Ectodermal cell (in vitro differentiated cells): ENCODE measurements around the gene NUP42. TPM values are rescaled to one million over a fixed set of nuclear protein-coding genes. Genes with fewer than 3 reads are reported as not detected.

Experiments
- H3K27ac ChIP-seq: 2 replicates; pipeline ENCODE4 v1.7.0; 2013; ENCODE audit warnings: mild to moderate bottlenecking, low read depth, low read length; ENCODE audit not compliant: insufficient read depth, poor library complexity, severe bottlenecking
- H3K27me3 ChIP-seq: 2 replicates; pipeline ENCODE4 v1.7.0; 2013; ENCODE audit warnings: mild to moderate bottlenecking, low read length; ENCODE audit not compliant: insufficient read depth, control insufficient read depth, poor library complexity, severe bottlenecking
- H3K36me3 ChIP-seq: one replicate; pipeline ENCODE4 v1.7.0; 2013; ENCODE audit warnings: low read length; ENCODE audit not compliant: control insufficient read depth, insufficient read depth
- H3K4me1 ChIP-seq: one replicate; pipeline ENCODE4 v1.7.0; 2013; ENCODE audit warnings: low read length; ENCODE audit not compliant: control insufficient read depth, insufficient read depth
- H3K4me3 ChIP-seq: 2 replicates; pipeline ENCODE4 v1.7.0; 2013; ENCODE audit warnings: low read depth, low read length, control low read depth; ENCODE audit not compliant: insufficient read depth
- H3K9me3 ChIP-seq: 2 replicates; pipeline ENCODE4 v1.7.0; 2013; ENCODE audit warnings: mild to moderate bottlenecking, low read length, moderate library complexity; ENCODE audit not compliant: control insufficient read depth
- WGBS, 2 experiments: methylation state at CpG; one replicate each; pipeline ENCODE4 v1.1.7; 2013; ENCODE audit warnings: missing lambda C conversion rate in 2 of 2; 5-methylcytosine and 5-hydroxymethylcytosine counted together
- polyA plus RNA-seq, 4 experiments: library from polyadenylated mRNA; stranded (reverse); fragments of 50-300 nt; gene quantifications; one replicate each; pipeline ENCODE4 v1.2.3, GENCODE V29; 2013

Gene NUP42, protein sequence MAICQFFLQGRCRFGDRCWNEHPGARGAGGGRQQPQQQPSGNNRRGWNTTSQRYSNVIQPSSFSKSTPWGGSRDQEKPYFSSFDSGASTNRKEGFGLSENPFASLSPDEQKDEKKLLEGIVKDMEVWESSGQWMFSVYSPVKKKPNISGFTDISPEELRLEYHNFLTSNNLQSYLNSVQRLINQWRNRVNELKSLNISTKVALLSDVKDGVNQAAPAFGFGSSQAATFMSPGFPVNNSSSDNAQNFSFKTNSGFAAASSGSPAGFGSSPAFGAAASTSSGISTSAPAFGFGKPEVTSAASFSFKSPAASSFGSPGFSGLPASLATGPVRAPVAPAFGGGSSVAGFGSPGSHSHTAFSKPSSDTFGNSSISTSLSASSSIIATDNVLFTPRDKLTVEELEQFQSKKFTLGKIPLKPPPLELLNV
- 53.9 TPM for polyA plus RNA-seq (2013, experiment 1 of 4)
- polyA plus RNA-seq (2013, experiment 2 of 4), result 64.8 TPM
- 63.3 TPM for polyA plus RNA-seq (2013, experiment 3 of 4)
- polyA plus RNA-seq (2013, experiment 4 of 4), result 72.5 TPM

GRCh38 chr7:23181684-23182553 lies at the start of gene NUP42:
Gene NUP42, plus strand, starts transcription at chr7:23182048. Its CDS starts 38 bp downstream, at chr7:23182086.
- WGBS, 2 experiments, result 0% methylated on average over 63 of the region's 63 CpGs
- peaks cover 3% of the 10 kb centered on the region for H3K4me1 ChIP-seq
- peak within 1 kb of the TSS; percentile 96 for H3K27ac ChIP-seq
- H3K27me3 ChIP-seq, result no peaks in the 10 kb centered on the region
- H3K4me3 ChIP-seq, result peak within 1 kb of the TSS; percentile 95
- H3K36me3 ChIP-seq, result peaks cover 3% of the 10 kb centered on the region
- no peaks in the 10 kb centered on the region for H3K9me3 ChIP-seq

DNA sequence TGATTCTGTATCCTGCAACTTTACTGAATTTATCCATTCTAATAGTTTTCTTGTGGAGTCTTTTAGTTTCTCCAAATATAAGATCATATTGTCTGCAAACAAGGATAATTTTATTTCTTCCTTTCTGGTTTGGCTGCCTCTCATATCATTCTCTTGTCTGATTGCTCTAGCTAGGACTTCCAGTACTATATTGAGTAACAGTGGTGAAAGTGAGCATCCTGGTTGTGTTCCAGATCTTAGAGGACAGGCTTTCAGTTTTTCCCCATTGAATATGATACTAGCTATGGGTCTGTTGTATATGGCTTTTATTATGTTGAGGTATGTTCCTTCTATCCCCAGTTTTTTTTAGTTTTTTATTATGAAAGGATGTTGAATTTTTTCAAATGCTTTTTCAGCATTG lies 48.1 kb upstream of the NUP42 start:
- H3K4me1 ChIP-seq, result no peaks in the 10 kb centered on the region
- H3K36me3 ChIP-seq, result peaks cover 7% of the 10 kb centered on the region
- H3K4me3 ChIP-seq, result no peak overlapping the region
- no peaks in the 10 kb centered on the region for H3K9me3 ChIP-seq
- H3K27me3 ChIP-seq, result no peaks in the 10 kb centered on the region
- no peak overlapping the region for H3K27ac ChIP-seq

GRCh38 chr7:23135755-23136154 lies 46.1 kb upstream of the NUP42 start:
- H3K27me3 ChIP-seq, result no peaks in the 10 kb centered on the region
- no peaks in the 10 kb centered on the region for H3K9me3 ChIP-seq
- no peak overlapping the region for H3K27ac ChIP-seq
- no peaks in the 10 kb centered on the region for H3K4me1 ChIP-seq
- 67 to 85% methylated on average over 1 of the region's 1 CpG for WGBS, 2 experiments
- peaks cover 4% of the 10 kb centered on the region for H3K36me3 ChIP-seq
- H3K4me3 ChIP-seq, result no peak overlapping the region

DNA sequence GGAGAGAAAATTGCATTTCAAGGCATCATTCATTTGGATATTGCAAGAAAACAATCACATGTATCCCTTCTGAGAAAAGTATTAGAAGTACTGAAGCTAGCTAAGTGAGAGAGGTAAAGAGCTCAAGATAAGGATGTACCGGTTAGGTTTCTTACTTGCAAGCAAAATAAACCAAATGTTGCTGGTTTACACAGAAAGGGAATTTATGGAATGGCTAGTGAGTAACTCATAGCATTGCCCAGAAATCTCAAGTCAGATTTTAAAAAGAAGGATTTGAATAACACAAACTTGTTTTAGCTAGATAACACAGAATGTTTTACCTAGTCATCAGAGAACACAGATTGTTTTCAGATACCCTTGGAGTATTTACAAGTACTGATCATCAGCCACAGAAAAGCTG lies 45.6 kb upstream of the NUP42 start:
- 90 to 100% methylated on average over 1 of the region's 1 CpG for WGBS, 2 experiments
- no peaks in the 10 kb centered on the region for H3K4me1 ChIP-seq

DNA sequence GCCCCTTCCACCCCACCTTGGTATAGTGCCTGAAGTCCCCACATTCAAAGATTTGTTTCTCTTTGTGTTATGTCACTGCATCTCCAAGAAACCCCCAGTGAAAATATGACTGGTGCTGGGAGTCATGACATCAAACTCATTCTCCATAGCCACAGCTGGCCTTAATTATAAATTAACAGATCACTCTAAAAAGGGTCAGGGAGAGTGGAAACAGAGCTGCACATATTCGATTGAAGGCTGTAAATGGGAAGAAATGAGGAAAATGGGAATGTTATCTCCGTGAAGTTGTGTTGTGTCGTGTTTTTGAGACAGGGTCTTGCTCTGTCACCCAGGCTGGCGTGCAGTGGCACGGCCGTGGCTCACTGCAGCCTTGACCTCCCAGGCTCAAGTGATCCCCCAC lies 24.2 kb upstream of the NUP42 start:
- Histone ChIP-seq H3K36me3 (peaks cover 7% of the 10 kb centered on the region), H3K27ac (no peak overlapping the region)
- 81 to 82% methylated on average over 6 of the region's 6 CpGs for WGBS, 2 experiments

More for the DNA sequence above, 45.6 kb upstream of the NUP42 start:
- H3K36me3 ChIP-seq, result peaks cover 9% of the 10 kb centered on the region
- H3K27me3 ChIP-seq, result no peaks in the 10 kb centered on the region
- no peak overlapping the region for H3K27ac ChIP-seq
- no peaks in the 10 kb centered on the region for H3K9me3 ChIP-seq
- no peak overlapping the region for H3K4me3 ChIP-seq

DNA sequence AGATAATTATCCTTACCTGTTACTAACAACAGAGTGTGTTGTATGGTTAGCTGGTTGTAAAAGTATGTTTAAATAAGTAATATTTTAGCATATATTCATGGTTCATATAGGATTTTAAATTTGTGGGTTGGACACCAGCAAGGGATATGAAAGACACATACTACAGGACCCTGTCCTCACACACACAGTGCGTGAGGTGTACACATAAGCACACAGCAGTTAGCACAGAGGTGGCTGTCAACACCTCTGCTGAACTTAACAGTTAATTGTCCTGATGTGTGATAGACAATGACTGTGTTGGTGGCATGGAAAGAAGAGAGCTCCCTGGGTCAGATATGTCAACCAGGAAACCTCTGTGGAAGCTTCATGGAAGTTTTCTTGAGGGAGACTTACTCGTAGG lies 23.3 kb upstream of the NUP42 start:
- WGBS, 2 experiments, result 91 to 95% methylated on average over 2 of the region's 2 CpGs
- Histone ChIP-seq H3K27me3 (no peaks in the 10 kb centered on the region), H3K9me3 (no peaks in the 10 kb centered on the region), H3K4me1 (no peaks in the 10 kb centered on the region), H3K27ac (no peak overlapping the region), H3K4me3 (no peak overlapping the region), H3K36me3 (peaks cover 4% of the 10 kb centered on the region)

More for the DNA sequence above, 24.2 kb upstream of the NUP42 start:
- H3K9me3 ChIP-seq, result no peaks in the 10 kb centered on the region
- H3K4me3 ChIP-seq, result no peak overlapping the region
- no peaks in the 10 kb centered on the region for H3K4me1 ChIP-seq
- no peaks in the 10 kb centered on the region for H3K27me3 ChIP-seq

- Histone ChIP-seq H3K4me1 (no peaks in the 10 kb centered on the region), H3K27ac (no peak overlapping the region), H3K36me3 (no peaks in the 10 kb centered on the region), H3K9me3 (no peaks in the 10 kb centered on the region), H3K4me3 (no peak overlapping the region), H3K27me3 (no peaks in the 10 kb centered on the region)
- 97% methylated on average over 1 of the region's 1 CpG for WGBS, 2 experiments
Measured at GRCh38 chr7:23161482-23161881, 20.4 kb upstream of the NUP42 start.

GRCh38 chr7:23164846-23165245 lies 17.0 kb upstream of the NUP42 start:
- H3K27ac ChIP-seq, result no peak overlapping the region
- H3K9me3 ChIP-seq, result no peaks in the 10 kb centered on the region
- no peaks in the 10 kb centered on the region for H3K27me3 ChIP-seq
- H3K36me3 ChIP-seq, result no peaks in the 10 kb centered on the region
- 95 to 100% methylated on average over 3 of the region's 3 CpGs for WGBS, 2 experiments
- H3K4me3 ChIP-seq, result no peak overlapping the region
- H3K4me1 ChIP-seq, result no peaks in the 10 kb centered on the region

DNA sequence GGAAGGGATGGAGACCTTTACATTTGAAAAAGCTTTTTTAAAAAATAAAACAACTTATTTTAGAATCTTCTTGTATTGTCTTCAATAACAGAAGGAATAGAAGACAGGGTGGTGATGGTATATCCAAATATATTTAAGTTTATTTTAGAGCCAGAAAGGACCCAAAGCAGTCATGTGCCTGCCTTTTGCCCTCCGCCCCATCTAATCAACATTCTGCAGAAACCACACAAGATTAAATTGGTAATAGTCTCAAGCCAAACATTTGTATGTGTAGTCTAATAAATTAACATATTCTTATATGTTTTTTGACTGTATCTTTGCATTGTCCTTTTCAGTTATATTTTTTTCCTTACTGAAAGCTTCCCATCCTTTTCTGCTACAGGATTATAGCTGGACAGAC lies 16.5 kb upstream of the NUP42 start:
- H3K36me3 ChIP-seq, result no peaks in the 10 kb centered on the region
- 80 to 100% methylated on average over 1 of the region's 1 CpG for WGBS, 2 experiments
- H3K4me1 ChIP-seq, result no peaks in the 10 kb centered on the region
- H3K4me3 ChIP-seq, result no peak overlapping the region
- H3K9me3 ChIP-seq, result no peaks in the 10 kb centered on the region
- no peak overlapping the region for H3K27ac ChIP-seq
- no peaks in the 10 kb centered on the region for H3K27me3 ChIP-seq

GRCh38 chr7:23167691-23168090 lies 14.2 kb upstream of the NUP42 start:
- no peaks in the 10 kb centered on the region for H3K9me3 ChIP-seq
- no peaks in the 10 kb centered on the region for H3K36me3 ChIP-seq
- H3K4me1 ChIP-seq, result no peaks in the 10 kb centered on the region
- no peak overlapping the region for H3K4me3 ChIP-seq
- no peak overlapping the region for H3K27ac ChIP-seq
- 96 to 98% methylated on average over 3 to 4 of the region's 5 CpGs for WGBS, 2 experiments
- H3K27me3 ChIP-seq, result no peaks in the 10 kb centered on the region
